ENCODE results near the gene BPIFB2. TPM values are rescaled to one million over a fixed set of nuclear protein-coding genes. Genes with fewer than 3 reads are reported as not detected.

The BPIFB2 gene
- total RNA-seq, 1 donor from 2014 or later: not detected

DNA sequence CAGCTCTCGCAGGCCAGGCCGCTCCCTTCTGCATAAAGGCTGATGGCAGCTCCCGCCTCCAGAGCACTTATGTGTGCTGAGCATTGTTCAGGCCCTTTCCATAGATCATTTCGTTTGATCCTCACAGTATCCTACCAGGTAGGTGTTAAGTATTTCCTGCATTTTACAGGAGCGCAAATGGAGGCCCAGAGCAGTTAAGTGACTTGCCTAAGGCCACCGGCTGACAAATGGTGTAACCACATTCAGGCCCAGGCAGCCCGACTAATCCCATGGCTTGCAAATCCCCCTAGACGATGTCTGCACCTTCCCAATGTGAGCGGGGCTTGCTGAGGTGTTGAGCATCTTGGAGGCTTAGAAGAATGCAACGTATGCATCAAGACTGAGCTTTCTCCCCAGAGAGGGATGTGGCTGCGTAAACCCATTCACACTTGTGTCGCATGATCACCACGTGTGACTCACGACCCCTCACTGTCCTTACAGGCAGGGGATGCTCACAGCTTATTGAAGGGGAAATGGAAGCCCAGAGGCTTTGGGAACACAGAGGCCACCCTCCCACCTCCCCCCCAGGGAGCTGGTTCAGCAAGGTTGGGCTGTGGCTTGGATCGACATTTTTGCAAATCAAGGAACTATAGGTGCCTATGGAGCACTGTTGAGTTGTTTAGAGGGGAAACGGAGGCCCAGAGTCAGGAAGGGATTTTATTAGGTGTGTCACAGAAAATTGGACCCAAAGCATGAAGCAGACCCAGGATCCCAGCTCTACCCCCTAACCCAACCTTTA is 7.0 kb downstream of the BPIFB2 start:
- no peak overlapping the region for H3K4me3 ChIP-seq
- H3K4me1 ChIP-seq: no peaks in the 10 kb centered on the region
- no peaks in the 10 kb centered on the region for H3K36me3 ChIP-seq
- no peaks in the 10 kb centered on the region for H3K9me3 ChIP-seq
- no peak overlapping the region for H3K27ac ChIP-seq
- intact Hi-C loops (cut with DNase I): no loop called here
- no peak for DNase-seq (ENCODE audit: low spot score in 2 of 2)
- no peaks in the 10 kb centered on the region for H3K27me3 ChIP-seq
- TF ChIP-seq, protein P1, sequence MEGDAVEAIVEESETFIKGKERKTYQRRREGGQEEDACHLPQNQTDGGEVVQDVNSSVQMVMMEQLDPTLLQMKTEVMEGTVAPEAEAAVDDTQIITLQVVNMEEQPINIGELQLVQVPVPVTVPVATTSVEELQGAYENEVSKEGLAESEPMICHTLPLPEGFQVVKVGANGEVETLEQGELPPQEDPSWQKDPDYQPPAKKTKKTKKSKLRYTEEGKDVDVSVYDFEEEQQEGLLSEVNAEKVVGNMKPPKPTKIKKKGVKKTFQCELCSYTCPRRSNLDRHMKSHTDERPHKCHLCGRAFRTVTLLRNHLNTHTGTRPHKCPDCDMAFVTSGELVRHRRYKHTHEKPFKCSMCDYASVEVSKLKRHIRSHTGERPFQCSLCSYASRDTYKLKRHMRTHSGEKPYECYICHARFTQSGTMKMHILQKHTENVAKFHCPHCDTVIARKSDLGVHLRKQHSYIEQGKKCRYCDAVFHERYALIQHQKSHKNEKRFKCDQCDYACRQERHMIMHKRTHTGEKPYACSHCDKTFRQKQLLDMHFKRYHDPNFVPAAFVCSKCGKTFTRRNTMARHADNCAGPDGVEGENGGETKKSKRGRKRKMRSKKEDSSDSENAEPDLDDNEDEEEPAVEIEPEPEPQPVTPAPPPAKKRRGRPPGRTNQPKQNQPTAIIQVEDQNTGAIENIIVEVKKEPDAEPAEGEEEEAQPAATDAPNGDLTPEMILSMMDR (IDR thresholded peaks at IDR 0.05): no peak

DNA sequence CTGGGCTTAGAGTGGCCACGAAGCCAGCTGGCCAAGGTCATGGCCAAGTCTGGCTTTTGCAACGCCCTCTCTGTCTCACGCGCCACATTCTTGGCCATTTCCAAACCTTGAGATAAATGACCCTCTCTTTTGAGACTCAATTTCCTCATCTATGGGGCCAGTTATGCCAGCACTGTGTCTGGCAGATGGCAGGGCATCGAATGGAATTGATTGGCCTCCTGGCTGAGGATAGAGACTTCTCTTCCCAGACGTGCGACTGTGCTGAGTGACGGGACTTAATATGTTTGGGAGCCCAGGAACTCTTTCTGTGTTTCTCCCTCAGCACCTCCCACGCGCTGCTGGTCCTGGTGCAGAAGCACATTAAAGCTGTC is 7.6 kb downstream of the BPIFB2 start:
- intact Hi-C loops (cut with DNase I): no loop called here
- Histone ChIP-seq H3K27me3 (no peaks in the 10 kb centered on the region), H3K4me3 (no peak overlapping the region), H3K27ac (no peak overlapping the region), H3K9me3 (no peaks in the 10 kb centered on the region), H3K4me1 (no peaks in the 10 kb centered on the region), H3K36me3 (no peaks in the 10 kb centered on the region)
- TF ChIP-seq, protein P1 (IDR thresholded peaks at IDR 0.05): no peak
- DNase-seq (ENCODE audit: low spot score in 2 of 2): no peak

DNA sequence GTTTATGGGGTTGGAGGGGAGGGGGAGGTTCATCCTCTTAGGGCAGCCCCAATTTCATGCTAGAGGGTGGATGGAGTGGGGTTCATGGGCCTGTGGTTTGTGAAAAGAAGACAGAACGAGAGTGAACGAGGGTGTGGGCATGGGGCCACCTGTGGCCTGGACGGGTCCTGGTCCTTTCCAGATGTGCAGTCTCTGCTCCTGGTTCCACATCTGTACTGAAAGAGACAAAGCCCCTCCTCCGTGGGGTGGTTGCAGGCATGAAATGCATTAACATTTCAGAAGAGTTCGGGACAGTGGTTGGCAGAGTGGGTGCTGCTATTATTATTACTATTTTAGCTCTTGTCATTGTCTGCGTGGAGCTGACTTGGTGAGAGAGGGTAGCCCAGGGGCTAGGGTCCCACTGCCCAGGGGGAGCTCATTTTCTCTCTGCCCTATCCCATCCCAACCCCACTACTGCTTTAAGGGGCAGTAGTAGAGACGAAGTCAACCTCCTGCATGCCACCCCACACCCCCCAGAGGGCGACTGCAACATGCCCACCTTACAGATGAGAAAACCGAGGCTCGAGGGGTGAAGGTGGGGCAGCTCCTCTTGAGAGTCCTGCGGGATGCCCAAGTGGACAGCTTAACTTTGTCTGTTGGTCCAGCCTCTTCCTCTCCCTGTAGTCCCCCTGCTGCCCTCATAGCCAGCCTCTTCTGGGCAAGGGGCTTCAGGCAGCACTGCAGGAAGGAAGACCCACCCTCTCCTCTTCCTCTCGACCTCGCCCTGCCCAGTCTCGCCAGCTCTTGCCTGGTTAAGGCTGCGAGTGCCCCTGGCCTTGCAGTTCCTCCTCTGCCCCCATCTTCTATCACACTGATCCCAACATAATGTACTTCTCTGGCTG is 8.4 kb downstream of the BPIFB2 start:
- H3K9me3 ChIP-seq: no peaks in the 10 kb centered on the region
- intact Hi-C loops (cut with DNase I): no loop called here
- DNase-seq (ENCODE audit: low spot score in 2 of 2): no peak
- TF ChIP-seq, protein P1 (IDR thresholded peaks at IDR 0.05): no peak
- no peak overlapping the region for H3K27ac ChIP-seq
- no peaks in the 10 kb centered on the region for H3K27me3 ChIP-seq
- H3K4me3 ChIP-seq: no peak overlapping the region
- no peaks in the 10 kb centered on the region for H3K4me1 ChIP-seq
- H3K36me3 ChIP-seq: no peaks in the 10 kb centered on the region

DNA sequence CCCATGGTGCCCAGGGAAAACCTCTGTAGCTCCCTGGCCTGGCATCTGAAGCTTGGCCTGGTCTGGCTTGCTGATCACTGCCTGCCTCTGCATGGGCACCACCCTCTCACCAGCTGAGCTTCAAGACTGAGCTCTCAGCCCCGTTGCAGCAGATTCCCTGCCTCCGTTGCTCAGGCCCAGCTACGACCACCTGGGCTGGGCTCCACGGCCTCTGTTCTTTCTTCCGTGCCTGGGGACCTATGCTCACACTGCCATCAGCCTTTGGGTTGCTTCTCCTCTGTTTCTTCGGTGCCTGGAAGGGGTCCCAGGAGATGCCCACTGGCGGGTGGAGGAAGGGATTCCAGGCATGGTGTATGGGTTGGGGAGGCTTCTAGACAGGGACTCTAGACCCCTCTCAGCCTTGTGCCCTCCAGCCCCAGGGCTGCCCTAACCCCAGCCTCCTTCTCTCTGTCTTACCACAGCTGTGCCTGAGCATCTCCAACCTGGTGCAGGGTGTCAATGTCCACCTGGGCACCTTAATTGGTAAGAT is 9.1 kb downstream of the BPIFB2 start:
- intact Hi-C loops (cut with DNase I): no loop called here
- Histone ChIP-seq H3K36me3 (no peaks in the 10 kb centered on the region), H3K27ac (no peak overlapping the region), H3K4me3 (no peak overlapping the region), H3K9me3 (no peaks in the 10 kb centered on the region), H3K4me1 (no peaks in the 10 kb centered on the region), H3K27me3 (no peaks in the 10 kb centered on the region)
- DNase-seq (ENCODE audit: low spot score in 2 of 2): no peak
- TF ChIP-seq, protein P1 (IDR thresholded peaks at IDR 0.05): no peak

DNA sequence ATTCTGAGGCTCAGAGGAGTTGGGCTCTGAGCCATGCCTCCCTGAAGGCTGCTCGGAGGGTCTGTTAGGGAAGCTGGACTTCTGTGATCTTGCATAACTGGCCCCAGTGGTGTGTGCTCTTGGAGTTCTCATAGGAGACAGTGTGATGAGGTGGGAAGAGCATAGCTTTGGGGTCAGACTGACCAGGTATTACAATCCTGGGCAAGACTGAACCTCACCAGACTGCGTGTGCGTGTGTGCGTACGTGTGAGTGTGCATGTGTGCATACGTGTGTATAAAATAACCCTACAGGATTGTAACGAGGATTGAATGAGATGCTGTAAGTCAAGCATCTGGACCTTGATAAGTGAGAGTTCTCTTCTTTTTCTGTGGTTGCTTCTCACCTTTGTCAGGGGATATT is 10.0 kb downstream of the BPIFB2 start:
- TF ChIP-seq, protein P1 (IDR thresholded peaks at IDR 0.05): no peak
- H3K27ac ChIP-seq: no peak overlapping the region
- no peak overlapping the region for H3K4me3 ChIP-seq
- intact Hi-C loops (cut with DNase I): no loop called here
- no peaks in the 10 kb centered on the region for H3K27me3 ChIP-seq
- no peaks in the 10 kb centered on the region for H3K4me1 ChIP-seq
- H3K36me3 ChIP-seq: no peaks in the 10 kb centered on the region
- DNase-seq (ENCODE audit: low spot score in 2 of 2): no peak
- no peaks in the 10 kb centered on the region for H3K9me3 ChIP-seq

Measured in ascending aorta (tissue), 2 donors.